HEK293 (cell line): Measurements from ENCODE around the gene TRAPPC10.

Experiments used
- CTCF ChIA-PET: fragments of 350-600 bp; formaldehyde crosslinking; extraction: SDS; loops from one replicate; lab custom pipeline; 2021; ENCODE audit warnings: antibody characterized with exemption; lab: Yijun Ruan, JAX
- POLR2A ChIA-PET: fragments of 300-600 bp; formaldehyde crosslinking; extraction: SDS; loops from one replicate; lab custom pipeline; 2020; ENCODE audit warnings: antibody characterized with exemption, inconsistent platforms; lab: Yijun Ruan, JAX
- H3K27ac ChIP-seq: fragments of 200-500 bp; sonication (Bioruptor generic); 2 replicates; pipeline ENCODE4 v1.5.1; 2014; ENCODE audit warnings: low read depth, low read length, control low read depth, inconsistent platforms; ENCODE audit errors: extremely low read depth
- H3K36me3 ChIP-seq, 2 experiments: fragments of 200-500 bp in 1 of 2; sonication (Bioruptor generic) in 1 of 2; 1 replicate in 1 of 2; 2 replicates in 1 of 2; pipeline ENCODE4 v1.5.1; 2014 to 2017; ENCODE audit warnings: inconsistent platforms in 2 of 2, low read length in 2 of 2; ENCODE audit not compliant: control insufficient read depth in 2 of 2, insufficient read depth in 1 of 2
- H3K4me1 ChIP-seq: fragments of 200-500 bp; sonication (Bioruptor generic); 2 replicates; pipeline ENCODE4 v1.5.1; 2014; ENCODE audit warnings: mild to moderate bottlenecking, low read length, inconsistent platforms; ENCODE audit not compliant: control insufficient read depth, insufficient read depth
- H3K4me3 ChIP-seq: 2 replicates; pipeline ENCODE4 v1.5.1; 2011; ENCODE audit warnings: low read depth, mild to moderate bottlenecking, control low read depth, low read length, moderate library complexity
- H3K9me3 ChIP-seq: fragments of 200-500 bp; sonication (Bioruptor generic); 2 replicates; pipeline ENCODE4 v1.5.1; 2014; ENCODE audit warnings: low read depth, low read length, inconsistent platforms; ENCODE audit not compliant: control insufficient read depth, insufficient read depth
- ATF2 ChIP-seq: fragments of 450-650 bp; formaldehyde crosslinking; IDR thresholded peaks from 2 replicates; pipeline ENCODE4 v1.5.1; 2016; ENCODE audit warnings: missing biosample characterization, missing genetic modification characterization, low read depth
- BCL11A ChIP-seq: fragments of 450-650 bp; formaldehyde crosslinking; IDR thresholded peaks from 2 replicates; pipeline ENCODE4 v1.5.1; 2016; ENCODE audit warnings: low read depth, missing biosample characterization, missing genetic modification characterization
- HIC1 ChIP-seq: fragments of 450-650 bp; formaldehyde crosslinking; IDR thresholded peaks from 2 replicates; pipeline ENCODE4 v1.5.1; 2016; ENCODE audit warnings: missing biosample characterization, missing genetic modification characterization
- PRDM6 ChIP-seq: fragments of 450-650 bp; formaldehyde crosslinking; IDR thresholded peaks from 2 replicates; pipeline ENCODE4 v1.5.1; 2017; ENCODE audit warnings: missing biosample characterization, missing genetic modification characterization
- ZBTB20 ChIP-seq: fragments of 450-650 bp; formaldehyde crosslinking; IDR thresholded peaks from 2 replicates; pipeline ENCODE4 v1.5.1; 2016; ENCODE audit warnings: missing biosample characterization, missing genetic modification characterization
- ZEB2 ChIP-seq: fragments of 450-650 bp; formaldehyde crosslinking; IDR thresholded peaks from 2 replicates; pipeline ENCODE4 v1.5.1; 2016; ENCODE audit warnings: missing biosample characterization, missing genetic modification characterization
- ZNF121 ChIP-seq: fragments of 450-650 bp; formaldehyde crosslinking; IDR thresholded peaks from 2 replicates; pipeline ENCODE4 v1.5.1; 2016; ENCODE audit warnings: missing biosample characterization, missing genetic modification characterization
- ZNF133 ChIP-seq: fragments of 450-650 bp; formaldehyde crosslinking; IDR thresholded peaks from 2 replicates; pipeline ENCODE4 v1.5.1; 2016; ENCODE audit warnings: missing biosample characterization, missing genetic modification characterization
- ZNF426 ChIP-seq: fragments of 450-650 bp; formaldehyde crosslinking; IDR thresholded peaks from 2 replicates; pipeline ENCODE4 v1.5.1; 2017; ENCODE audit warnings: missing biosample characterization, missing genetic modification characterization, mild to moderate bottlenecking, inconsistent platforms, moderate library complexity
- ZNF449 ChIP-seq: fragments of 450-650 bp; formaldehyde crosslinking; IDR thresholded peaks from 2 replicates; pipeline ENCODE4 v1.5.1; 2017; ENCODE audit warnings: missing biosample characterization, mild to moderate bottlenecking, missing genetic modification characterization, moderate library complexity
- ZNF514 ChIP-seq: fragments of 450-650 bp; formaldehyde crosslinking; IDR thresholded peaks from 2 replicates; pipeline ENCODE4 v1.5.1; 2016; ENCODE audit warnings: missing biosample characterization, missing genetic modification characterization
- ZNF530 ChIP-seq: fragments of 450-650 bp; formaldehyde crosslinking; IDR thresholded peaks from 2 replicates; pipeline ENCODE4 v1.5.1; 2016; ENCODE audit warnings: low read depth, missing biosample characterization, missing genetic modification characterization
- ZNF600 ChIP-seq: fragments of 450-650 bp; formaldehyde crosslinking; IDR thresholded peaks from 2 replicates; pipeline ENCODE4 v1.5.1; 2016; ENCODE audit warnings: missing biosample characterization, missing genetic modification characterization
- ZNF621 ChIP-seq: fragments of 450-650 bp; formaldehyde crosslinking; IDR thresholded peaks from 2 replicates; pipeline ENCODE4 v1.5.1; 2017; ENCODE audit warnings: missing biosample characterization, missing genetic modification characterization
- ZNF768 ChIP-seq: fragments of 450-650 bp; formaldehyde crosslinking; IDR thresholded peaks from 2 replicates; pipeline ENCODE4 v1.5.1; 2018; ENCODE audit warnings: missing biosample characterization, mild to moderate bottlenecking, missing genetic modification characterization
- TF ChIP-seq, protein P1 (sequence below): IDR thresholded peaks from 2 replicates; pipeline ENCODE4 v1.6.1; 2011; ENCODE audit warnings: mild to moderate bottlenecking, low read depth, low read length, borderline replicate concordance
- TF ChIP-seq, protein P2 (sequence below): fragments of 450-650 bp; formaldehyde crosslinking; IDR thresholded peaks from 2 replicates; pipeline ENCODE4 v1.5.1; 2016; ENCODE audit warnings: missing biosample characterization, missing genetic modification characterization
- TF ChIP-seq, protein P3 (sequence below): fragments of 450-650 bp; formaldehyde crosslinking; IDR thresholded peaks from 2 replicates; pipeline ENCODE4 v1.5.1; 2017; ENCODE audit warnings: missing biosample characterization, missing genetic modification characterization

TRAPPC10 gene

DNA sequence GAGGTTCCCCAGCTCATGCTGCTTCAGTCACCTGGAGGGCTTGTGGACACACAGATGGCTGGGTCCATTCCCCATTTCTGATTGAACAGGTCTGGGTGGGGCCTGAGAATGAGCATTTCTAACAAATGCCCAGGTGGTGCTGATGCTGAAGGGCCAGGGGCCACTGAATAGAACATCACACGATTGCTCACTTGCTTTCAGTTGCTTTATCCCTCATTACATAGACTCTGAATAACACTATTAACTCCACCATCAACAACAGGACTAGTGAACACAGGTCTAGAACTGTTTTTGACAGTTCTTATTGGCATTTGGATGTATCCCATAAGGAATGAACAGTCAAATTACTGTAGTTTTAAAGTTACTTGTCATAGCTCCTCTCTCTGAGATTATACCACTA is 12.1 kb downstream of the TRAPPC10 start:
- CTCF ChIA-PET: interaction anchor here (0.6 to 1.1 kb wide), 5 partner anchors 14 to 83 kb away, joined by 3 to 4 read pairs (median 3); no protein-coding TSS in a partner anchor
- no peak overlapping the region for H3K4me3 ChIP-seq
- no peaks in the 10 kb centered on the region for H3K9me3 ChIP-seq
- TF ChIP-seq ATF2 (no peak), ZEB2 (tag by site-specific recombination) (no peak), ZNF600 (tag by site-specific recombination) (no peak), ZNF530 (tag by site-specific recombination) (no peak), ZNF426 (no peak)
- TF ChIP-seq, protein P1, sequence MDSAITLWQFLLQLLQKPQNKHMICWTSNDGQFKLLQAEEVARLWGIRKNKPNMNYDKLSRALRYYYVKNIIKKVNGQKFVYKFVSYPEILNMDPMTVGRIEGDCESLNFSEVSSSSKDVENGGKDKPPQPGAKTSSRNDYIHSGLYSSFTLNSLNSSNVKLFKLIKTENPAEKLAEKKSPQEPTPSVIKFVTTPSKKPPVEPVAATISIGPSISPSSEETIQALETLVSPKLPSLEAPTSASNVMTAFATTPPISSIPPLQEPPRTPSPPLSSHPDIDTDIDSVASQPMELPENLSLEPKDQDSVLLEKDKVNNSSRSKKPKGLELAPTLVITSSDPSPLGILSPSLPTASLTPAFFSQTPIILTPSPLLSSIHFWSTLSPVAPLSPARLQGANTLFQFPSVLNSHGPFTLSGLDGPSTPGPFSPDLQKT: no peak
- TF ChIP-seq, protein P2, sequence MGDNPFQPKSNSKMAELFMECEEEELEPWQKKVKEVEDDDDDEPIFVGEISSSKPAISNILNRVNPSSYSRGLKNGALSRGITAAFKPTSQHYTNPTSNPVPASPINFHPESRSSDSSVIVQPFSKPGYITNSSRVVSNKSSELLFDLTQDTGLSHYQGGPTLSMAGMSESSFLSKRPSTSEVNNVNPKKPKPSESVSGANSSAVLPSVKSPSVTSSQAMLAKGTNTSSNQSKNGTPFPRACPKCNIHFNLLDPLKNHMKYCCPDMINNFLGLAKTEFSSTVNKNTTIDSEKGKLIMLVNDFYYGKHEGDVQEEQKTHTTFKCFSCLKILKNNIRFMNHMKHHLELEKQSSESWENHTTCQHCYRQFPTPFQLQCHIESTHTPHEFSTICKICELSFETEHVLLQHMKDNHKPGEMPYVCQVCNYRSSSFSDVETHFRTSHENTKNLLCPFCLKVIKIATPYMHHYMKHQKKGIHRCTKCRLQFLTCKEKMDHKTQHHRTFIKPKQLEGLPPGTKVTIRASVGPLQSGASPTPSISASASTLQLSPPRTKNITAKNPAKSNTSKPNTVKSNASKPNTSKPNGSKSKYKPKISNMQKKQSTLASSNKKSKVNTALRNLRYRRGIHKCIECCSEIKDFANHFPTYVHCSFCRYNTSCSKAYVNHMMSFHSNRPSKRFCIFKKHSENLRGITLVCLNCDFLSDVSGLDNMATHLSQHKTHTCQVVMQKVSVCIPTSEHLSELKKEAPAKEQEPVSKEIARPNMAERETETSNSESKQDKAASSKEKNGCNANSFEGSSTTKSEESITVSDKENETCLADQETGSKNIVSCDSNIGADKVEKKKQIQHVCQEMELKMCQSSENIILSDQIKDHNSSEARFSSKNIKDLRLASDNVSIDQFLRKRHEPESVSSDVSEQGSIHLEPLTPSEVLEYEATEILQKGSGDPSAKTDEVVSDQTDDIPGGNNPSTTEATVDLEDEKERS (tag by site-specific recombination): no peak
- TF ChIP-seq, protein P3, sequence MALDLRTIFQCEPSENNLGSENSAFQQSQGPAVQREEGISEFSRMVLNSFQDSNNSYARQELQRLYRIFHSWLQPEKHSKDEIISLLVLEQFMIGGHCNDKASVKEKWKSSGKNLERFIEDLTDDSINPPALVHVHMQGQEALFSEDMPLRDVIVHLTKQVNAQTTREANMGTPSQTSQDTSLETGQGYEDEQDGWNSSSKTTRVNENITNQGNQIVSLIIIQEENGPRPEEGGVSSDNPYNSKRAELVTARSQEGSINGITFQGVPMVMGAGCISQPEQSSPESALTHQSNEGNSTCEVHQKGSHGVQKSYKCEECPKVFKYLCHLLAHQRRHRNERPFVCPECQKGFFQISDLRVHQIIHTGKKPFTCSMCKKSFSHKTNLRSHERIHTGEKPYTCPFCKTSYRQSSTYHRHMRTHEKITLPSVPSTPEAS: no peak
- TF ChIP-seq, all 188 proteins: peak for 0
- POLR2A ChIA-PET: no interaction called here
- no peaks in the 10 kb centered on the region for H3K36me3 ChIP-seq
- H3K4me1 ChIP-seq: peaks cover 38% of the 10 kb centered on the region
- no peak overlapping the region for H3K27ac ChIP-seq

DNA sequence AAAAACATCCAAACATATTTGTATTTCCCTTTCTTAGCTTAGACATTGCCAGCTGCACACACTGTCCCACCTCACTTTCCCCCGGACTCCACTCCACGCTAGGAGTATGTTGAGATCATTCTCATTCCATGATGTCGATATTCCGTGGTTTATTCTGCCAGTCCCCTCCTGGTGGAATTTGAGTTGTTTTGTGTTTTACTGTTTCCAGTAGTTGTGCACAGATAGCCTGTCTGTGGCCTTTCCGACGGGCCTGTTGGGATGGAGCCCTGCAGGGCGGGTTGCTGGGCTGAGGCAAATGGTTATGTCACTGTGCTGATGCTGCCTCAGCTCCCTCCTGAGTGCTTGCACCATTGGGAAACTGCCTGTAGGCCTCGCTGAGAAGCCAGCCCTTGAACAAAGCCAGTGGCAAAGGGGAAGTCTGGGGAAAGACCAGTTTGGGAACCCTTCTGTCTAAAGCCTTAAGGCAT is 12.8 kb downstream of the TRAPPC10 start:
- H3K36me3 ChIP-seq: no peaks in the 10 kb centered on the region
- peaks cover 38% of the 10 kb centered on the region for H3K4me1 ChIP-seq
- H3K9me3 ChIP-seq: no peaks in the 10 kb centered on the region
- CTCF ChIA-PET: interaction anchor here (0.6 to 1.1 kb wide), 6 partner anchors 8 to 486 kb away, joined by 3 to 4 read pairs (median 3); no protein-coding TSS in a partner anchor
- H3K4me3 ChIP-seq: no peak overlapping the region
- POLR2A ChIA-PET: no interaction called here
- H3K27ac ChIP-seq: peak overlapping the region; percentile 12
- TF ChIP-seq ATF2 (peak; percentile 68), ZNF768 (tag by site-specific recombination) (no peak), BCL11A (tag by site-specific recombination) (no peak), ZNF121 (tag by site-specific recombination) (peak; percentile 18; the same call in 1 of the 2 replicates), ZNF514 (no peak), ZNF133 (tag by site-specific recombination) (no peak), ZBTB20 (tag by site-specific recombination) (peak; percentile 65), HIC1 (tag by site-specific recombination) (no peak), ZNF621 (tag by site-specific recombination) (no peak), PRDM6 (tag by site-specific recombination) (peak; percentile 39), ZNF449 (tag by site-specific recombination) (peak; percentile 88)
